ENCODE measurements around the gene EBPL. TPM values are rescaled to one million over a fixed set of nuclear protein-coding genes. Genes with fewer than 3 reads are reported as not detected.

EBPL gene
- total RNA-seq, 4 donors from 2014 or later: 36.1 to 51.7 (median 39.6) TPM

GRCh38 chr13:49635599-49636433 is 55.5 kb downstream of the EBPL start:
- DNase-seq (ENCODE audit: low spot score): no peak
- ATAC-seq (ENCODE audit: low FRiP score): no peak
- no peak for TF ChIP-seq CTCF (IDR thresholded peaks at IDR 0.05)

GRCh38 chr13:49633710-49634109 is 57.6 kb downstream of the EBPL start:
- TF ChIP-seq CTCF (IDR thresholded peaks at IDR 0.05): no peak
- ATAC-seq (ENCODE audit: low FRiP score): no peak

GRCh38 chr13:49632156-49632555 is 59.1 kb downstream of the EBPL start:
- no peak for TF ChIP-seq CTCF (IDR thresholded peaks at IDR 0.05)
- DNase-seq (ENCODE audit: low spot score): no peak
- no peak for ATAC-seq (ENCODE audit: low FRiP score)

More at GRCh38 chr13:49633710-49634109, 57.6 kb downstream of the EBPL start:
- no peak for DNase-seq (ENCODE audit: low spot score)

GRCh38 chr13:49630580-49630979 is 60.7 kb downstream of the EBPL start:
- TF ChIP-seq CTCF (IDR thresholded peaks at IDR 0.05): no peak
- no peak for ATAC-seq (ENCODE audit: low FRiP score)
- no peak for DNase-seq (ENCODE audit: low spot score)

GRCh38 chr13:49629947-49630346 is 61.3 kb downstream of the EBPL start:
- ATAC-seq (ENCODE audit: low FRiP score) (no peak), DNase-seq (ENCODE audit: low spot score) (no peak)
- TF ChIP-seq CTCF (IDR thresholded peaks at IDR 0.05): no peak

- DNase-seq (ENCODE audit: low spot score): no peak
- no peak for TF ChIP-seq CTCF (IDR thresholded peaks at IDR 0.05)
- ATAC-seq (ENCODE audit: low FRiP score): no peak
Measured at GRCh38 chr13:49629196-49629938, 61.9 kb downstream of the EBPL start.

Measured in omental fat pad (tissue), 4 donors.